Liver (tissue), 9 donors: Measurements from ENCODE around the gene ROBO4. TPM values are rescaled to one million over a fixed set of nuclear protein-coding genes. Genes with fewer than 3 reads are reported as not detected.

Experiments used
- DNase-seq: peaks from one replicate; pipeline ENCODE4 v3.0.0-alpha.2; 2017; ENCODE audit warnings: low spot score
- H3K27ac ChIP-seq, 2 donors: one replicate each; pipeline ENCODE4 v1.7.0; 2013; ENCODE audit warnings: inconsistent platforms in 2 of 2, low read length in 2 of 2, control low read depth in 1 of 2, low read depth in 1 of 2, mild to moderate bottlenecking in 1 of 2
- H3K27me3 ChIP-seq, 4 donors: one replicate each; pipeline versions ENCODE4 v1.6.1 to v1.7.0; 2013; ENCODE audit warnings: low read length in 3 of 4, inconsistent platforms in 1 of 4, mild to moderate bottlenecking in 1 of 4, moderate library complexity in 1 of 4; ENCODE audit not compliant: control insufficient read depth in 4 of 4, insufficient read depth in 4 of 4
- H3K36me3 ChIP-seq, 4 donors: one replicate each; pipeline versions ENCODE4 v1.6.1 to v1.7.0; 2013; ENCODE audit warnings: low read length in 3 of 4, mild to moderate bottlenecking in 3 of 4, low read depth in 1 of 4, moderate library complexity in 1 of 4; ENCODE audit not compliant: control insufficient read depth in 4 of 4, insufficient read depth in 3 of 4
- H3K4me1 ChIP-seq, 4 donors: one replicate each; pipeline versions ENCODE4 v1.6.1 to v1.7.0; 2013; ENCODE audit warnings: low read length in 3 of 4, mild to moderate bottlenecking in 3 of 4, moderate library complexity in 1 of 4; ENCODE audit not compliant: control insufficient read depth in 4 of 4, insufficient read depth in 4 of 4
- H3K4me3 ChIP-seq, 3 donors: one replicate each; pipeline versions ENCODE4 v1.6.1 to v1.7.0; 2013; ENCODE audit warnings: low read length in 3 of 3, control low read depth in 1 of 3, low read depth in 1 of 3, mild to moderate bottlenecking in 1 of 3
- H3K9ac ChIP-seq, 2 donors: one replicate each; pipeline ENCODE4 v1.7.0; 2013; ENCODE audit warnings: low read length in 2 of 2, mild to moderate bottlenecking in 2 of 2, moderate library complexity in 2 of 2, control low read depth in 1 of 2, low read depth in 1 of 2
- H3K9me3 ChIP-seq, 4 donors: one replicate each; pipeline versions ENCODE4 v1.6.1 to v1.7.0; 2013; ENCODE audit warnings: low read length in 3 of 4; ENCODE audit not compliant: control insufficient read depth in 4 of 4
- ATF3 ChIP-seq: IDR thresholded peaks from 2 replicates; pipeline ENCODE4 v1.6.1; 2016; ENCODE audit warnings: antibody characterized with exemption
- CTCF ChIP-seq: fragments of 150-350 bp; IDR thresholded peaks from 2 replicates; pipeline ENCODE4 v1.5.1; 2017; ENCODE audit warnings: improper control_type of control experiment, low read depth, low read length; ENCODE audit not compliant: missing input control
- EGR1 ChIP-seq, 2 donors: IDR thresholded peaks; 2 replicates each; pipeline ENCODE4 v1.6.1; 2016 to 2018; ENCODE audit warnings: antibody characterized with exemption in 2 of 2, low read depth in 2 of 2
- FOXA1 ChIP-seq: IDR thresholded peaks from 2 replicates; pipeline ENCODE4 v1.6.1; 2016; ENCODE audit warnings: antibody characterized with exemption
- FOXA2 ChIP-seq: IDR thresholded peaks from 2 replicates; pipeline ENCODE4 v1.6.1; 2016; ENCODE audit warnings: antibody characterized with exemption
- GABPA ChIP-seq, 2 donors: IDR thresholded peaks in 1 of 2; conservative IDR thresholded peaks in 1 of 2; 2 replicates each; pipeline ENCODE4 v1.6.1; 2016; ENCODE audit warnings: antibody characterized with exemption in 2 of 2, mild to moderate bottlenecking in 1 of 2, moderate library complexity in 1 of 2
- HNF4A ChIP-seq, 2 donors: conservative IDR thresholded peaks; 2 replicates each; pipeline ENCODE4 v1.6.1; 2016; ENCODE audit warnings: antibody characterized with exemption in 2 of 2, mild to moderate bottlenecking in 2 of 2
- HNF4G ChIP-seq: IDR thresholded peaks from 2 replicates; pipeline ENCODE4 v1.6.1; 2016; ENCODE audit warnings: antibody characterized with exemption
- JUND ChIP-seq, 2 donors: IDR thresholded peaks; 2 replicates each; pipeline ENCODE4 v1.6.1; 2016; ENCODE audit warnings: antibody characterized with exemption in 2 of 2
- MAX ChIP-seq: IDR thresholded peaks from 2 replicates; pipeline ENCODE4 v1.6.1; 2016; ENCODE audit warnings: antibody characterized with exemption
- NR2F2 ChIP-seq: IDR thresholded peaks from 2 replicates; pipeline ENCODE4 v1.6.1; 2016; ENCODE audit warnings: antibody characterized with exemption
- RAD21 ChIP-seq, 2 donors: IDR thresholded peaks; 2 replicates each; pipeline ENCODE4 v1.6.1; 2016; ENCODE audit warnings: antibody characterized with exemption in 2 of 2, mild to moderate bottlenecking in 2 of 2
- RXRA ChIP-seq, 2 donors: IDR thresholded peaks; 2 replicates each; pipeline ENCODE4 v1.6.1; 2017 to 2018; ENCODE audit warnings: antibody characterized with exemption in 2 of 2, mild to moderate bottlenecking in 1 of 2
- SP1 ChIP-seq: IDR thresholded peaks from 2 replicates; pipeline ENCODE4 v1.6.1; 2018; ENCODE audit warnings: antibody characterized with exemption, mild to moderate bottlenecking
- TAF1 ChIP-seq: conservative IDR thresholded peaks from 2 replicates; pipeline ENCODE4 v1.6.1; 2016; ENCODE audit warnings: antibody characterized with exemption, mild to moderate bottlenecking
- YY1 ChIP-seq: IDR thresholded peaks from 2 replicates; pipeline ENCODE4 v1.6.1; 2016; ENCODE audit warnings: antibody characterized with exemption, mild to moderate bottlenecking
- ZBTB33 ChIP-seq: IDR thresholded peaks from 2 replicates; pipeline ENCODE4 v1.6.1; 2016; ENCODE audit warnings: antibody characterized with exemption
- WGBS: extraction: QIAGEN DNeasy Blood & Tissue Kit; methylation state at CpG from one replicate; pipeline ENCODE4 v1.1.7; 2013; 5-methylcytosine and 5-hydroxymethylcytosine counted together
- polyA plus RNA-seq, 2 donors: library from polyadenylated mRNA; stranded (reverse) in 1 of 2; unstranded in 1 of 2; fragments of 200-250 nt in 1 of 2; fragments of >200 nt in 1 of 2; fragmentation: Nextera tagmentation in 1 of 2; extraction: Ambion mirVana in 1 of 2; gene quantifications; one replicate each; pipeline versions ENCODE4 v1.2.1 to v1.2.3, GENCODE V29; 2013 to 2015
- total RNA-seq, 2 donors: library from RNA; depleted of rRNA; stranded (reverse); fragments of >200 nt; gene quantifications; one replicate each; pipeline ENCODE4 v1.2.3, GENCODE V29; 2014
- TF ChIP-seq, protein P1 (sequence below): IDR thresholded peaks from 2 replicates; pipeline ENCODE4 v1.6.1; 2016; ENCODE audit warnings: antibody characterized with exemption, mild to moderate bottlenecking
- donor health status: healthy.
- donor health status: healthy.
- donor health status: healthy.
- donor health status: healthy.
- donor health status: healthy.

The ROBO4 gene
- total and polyA plus RNA-seq, 4 donors, result 2.5 to 17.2 (median 7.6) TPM

GRCh38 chr11:124859171-124859570 lies 38.5 kb downstream of the ROBO4 start:
- peaks cover 2 to 8% (median 7%) of the 10 kb centered on the region in 4 donors for H3K4me1 ChIP-seq
- 78% methylated on average over 2 of the region's 2 CpGs for WGBS
- H3K36me3 ChIP-seq, result no peaks in the 10 kb centered on the region
- DNase-seq, result no peak
- peaks cover 0 to 8% (median 2%) of the 10 kb centered on the region in 4 donors for H3K27me3 ChIP-seq
- no peak overlapping the region for H3K27ac ChIP-seq
- H3K4me3 ChIP-seq, result no peak overlapping the region
- TF ChIP-seq SP1 (no peak), FOXA2 (no peak), FOXA1 (no peak), RXRA (IDR thresholded peaks at IDR 0.05) (no peak), ATF3 (no peak), CTCF (no peak), EGR1 (IDR thresholded peaks at IDR 0.05; ENCODE audit: low read depth in 2 of 2) (no peak), ZBTB33 (no peak), YY1 (no peak)
- TF ChIP-seq, protein P1, sequence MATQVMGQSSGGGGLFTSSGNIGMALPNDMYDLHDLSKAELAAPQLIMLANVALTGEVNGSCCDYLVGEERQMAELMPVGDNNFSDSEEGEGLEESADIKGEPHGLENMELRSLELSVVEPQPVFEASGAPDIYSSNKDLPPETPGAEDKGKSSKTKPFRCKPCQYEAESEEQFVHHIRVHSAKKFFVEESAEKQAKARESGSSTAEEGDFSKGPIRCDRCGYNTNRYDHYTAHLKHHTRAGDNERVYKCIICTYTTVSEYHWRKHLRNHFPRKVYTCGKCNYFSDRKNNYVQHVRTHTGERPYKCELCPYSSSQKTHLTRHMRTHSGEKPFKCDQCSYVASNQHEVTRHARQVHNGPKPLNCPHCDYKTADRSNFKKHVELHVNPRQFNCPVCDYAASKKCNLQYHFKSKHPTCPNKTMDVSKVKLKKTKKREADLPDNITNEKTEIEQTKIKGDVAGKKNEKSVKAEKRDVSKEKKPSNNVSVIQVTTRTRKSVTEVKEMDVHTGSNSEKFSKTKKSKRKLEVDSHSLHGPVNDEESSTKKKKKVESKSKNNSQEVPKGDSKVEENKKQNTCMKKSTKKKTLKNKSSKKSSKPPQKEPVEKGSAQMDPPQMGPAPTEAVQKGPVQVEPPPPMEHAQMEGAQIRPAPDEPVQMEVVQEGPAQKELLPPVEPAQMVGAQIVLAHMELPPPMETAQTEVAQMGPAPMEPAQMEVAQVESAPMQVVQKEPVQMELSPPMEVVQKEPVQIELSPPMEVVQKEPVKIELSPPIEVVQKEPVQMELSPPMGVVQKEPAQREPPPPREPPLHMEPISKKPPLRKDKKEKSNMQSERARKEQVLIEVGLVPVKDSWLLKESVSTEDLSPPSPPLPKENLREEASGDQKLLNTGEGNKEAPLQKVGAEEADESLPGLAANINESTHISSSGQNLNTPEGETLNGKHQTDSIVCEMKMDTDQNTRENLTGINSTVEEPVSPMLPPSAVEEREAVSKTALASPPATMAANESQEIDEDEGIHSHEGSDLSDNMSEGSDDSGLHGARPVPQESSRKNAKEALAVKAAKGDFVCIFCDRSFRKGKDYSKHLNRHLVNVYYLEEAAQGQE, result no peak
- H3K9ac ChIP-seq, result no peak overlapping the region
- peaks cover 0 to 4% (median 0%) of the 10 kb centered on the region in 4 donors for H3K9me3 ChIP-seq

GRCh38 chr11:124846070-124846673 lies 51.5 kb downstream of the ROBO4 start:
- Histone ChIP-seq H3K27me3 (peaks cover 0 to 45% (median 28%) of the 10 kb centered on the region in 4 donors), H3K9ac (no peak overlapping the region), H3K27ac (no peak overlapping the region), H3K36me3 (no peaks in the 10 kb centered on the region), H3K4me1 (peaks cover 0 to 2% (median 0%) of the 10 kb centered on the region in 4 donors), H3K9me3 (no peaks in the 10 kb centered on the region), H3K4me3 (no peak overlapping the region)
- WGBS, result 12% methylated on average over 11 of the region's 11 CpGs
- DNase-seq, result no peak
- TF ChIP-seq FOXA2 (no peak), EGR1 (IDR thresholded peaks at IDR 0.05; ENCODE audit: low read depth in 2 of 2) (no peak), ZBTB33 (no peak), RXRA (IDR thresholded peaks at IDR 0.05) (no peak), FOXA1 (no peak), GABPA (IDR thresholded peaks at IDR 0.05 in 1 of 2, conservative IDR thresholded peaks at IDR 0.05 in 1 of 2) (no peak), TAF1 (no peak), SP1 (no peak), HNF4A (conservative IDR thresholded peaks at IDR 0.05) (no peak), NR2F2 (no peak), HNF4G (no peak), YY1 (no peak), JUND (IDR thresholded peaks at IDR 0.05) (no peak), MAX (no peak), RAD21 (IDR thresholded peaks at IDR 0.05) (no peak)
- TF ChIP-seq, protein P1, result no peak
